BE2C (cell line): ENCODE measurements around the gene MEIOB.

Experiments
- DNase-seq: peaks from one replicate; pipeline ENCODE4 v3.0.0-alpha.2; 2020
- H3K27me3 ChIP-seq: fragments of 250-450 bp; sonication (Bioruptor Pico); 2 replicates; pipeline ENCODE4 v1.5.1; 2020; ENCODE audit warnings: mild to moderate bottlenecking
- H3K36me3 ChIP-seq: fragments of 250-450 bp; sonication (Bioruptor Pico); 2 replicates; pipeline ENCODE4 v1.5.1; 2020; ENCODE audit warnings: mild to moderate bottlenecking
- H3K4me1 ChIP-seq: fragments of 250-450 bp; sonication (Bioruptor Pico); 2 replicates; pipeline ENCODE4 v1.5.1; 2020
- H3K4me3 ChIP-seq: 2 replicates; pipeline ENCODE4 v1.5.1; 2011; ENCODE audit warnings: low read depth, low read length
- H3K9me3 ChIP-seq: fragments of 250-450 bp; sonication (Bioruptor Pico); 2 replicates; pipeline ENCODE4 v1.5.1; 2020
- TF ChIP-seq, protein P1 (sequence below): IDR thresholded peaks from 2 replicates; pipeline ENCODE4 v1.5.1; 2012; ENCODE audit warnings: mild to moderate bottlenecking, low read depth, low read length

The MEIOB gene

DNA sequence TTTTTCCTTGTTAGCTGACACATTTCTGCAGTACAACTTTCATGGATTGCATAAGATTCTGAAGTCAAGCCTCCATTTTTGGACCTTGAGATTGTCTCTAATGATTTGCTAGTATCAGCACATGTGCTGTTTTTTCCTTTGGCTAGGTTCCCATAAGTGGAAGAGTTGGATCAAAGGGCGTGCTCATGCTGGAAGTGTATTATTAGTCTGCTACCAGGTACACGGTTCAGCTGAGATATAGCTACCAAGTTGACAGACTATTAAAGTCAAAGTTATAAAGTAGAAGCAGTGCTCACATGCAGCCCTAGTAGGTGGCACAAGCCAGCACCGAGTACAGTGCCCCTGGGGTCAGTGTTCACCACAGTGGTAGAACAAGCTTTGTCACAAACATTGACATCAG, 41.8 kb downstream of the MEIOB start:
- H3K27me3 ChIP-seq: no peaks in the 10 kb centered on the region
- H3K4me1 ChIP-seq: peaks cover 2% of the 10 kb centered on the region; the same call in 1 of the 2 replicates
- peaks cover 10% of the 10 kb centered on the region for H3K36me3 ChIP-seq
- no peak overlapping the region for H3K4me3 ChIP-seq
- TF ChIP-seq, protein P1, sequence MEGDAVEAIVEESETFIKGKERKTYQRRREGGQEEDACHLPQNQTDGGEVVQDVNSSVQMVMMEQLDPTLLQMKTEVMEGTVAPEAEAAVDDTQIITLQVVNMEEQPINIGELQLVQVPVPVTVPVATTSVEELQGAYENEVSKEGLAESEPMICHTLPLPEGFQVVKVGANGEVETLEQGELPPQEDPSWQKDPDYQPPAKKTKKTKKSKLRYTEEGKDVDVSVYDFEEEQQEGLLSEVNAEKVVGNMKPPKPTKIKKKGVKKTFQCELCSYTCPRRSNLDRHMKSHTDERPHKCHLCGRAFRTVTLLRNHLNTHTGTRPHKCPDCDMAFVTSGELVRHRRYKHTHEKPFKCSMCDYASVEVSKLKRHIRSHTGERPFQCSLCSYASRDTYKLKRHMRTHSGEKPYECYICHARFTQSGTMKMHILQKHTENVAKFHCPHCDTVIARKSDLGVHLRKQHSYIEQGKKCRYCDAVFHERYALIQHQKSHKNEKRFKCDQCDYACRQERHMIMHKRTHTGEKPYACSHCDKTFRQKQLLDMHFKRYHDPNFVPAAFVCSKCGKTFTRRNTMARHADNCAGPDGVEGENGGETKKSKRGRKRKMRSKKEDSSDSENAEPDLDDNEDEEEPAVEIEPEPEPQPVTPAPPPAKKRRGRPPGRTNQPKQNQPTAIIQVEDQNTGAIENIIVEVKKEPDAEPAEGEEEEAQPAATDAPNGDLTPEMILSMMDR: no peak
- H3K9me3 ChIP-seq: no peaks in the 10 kb centered on the region
- no peak for DNase-seq

DNA sequence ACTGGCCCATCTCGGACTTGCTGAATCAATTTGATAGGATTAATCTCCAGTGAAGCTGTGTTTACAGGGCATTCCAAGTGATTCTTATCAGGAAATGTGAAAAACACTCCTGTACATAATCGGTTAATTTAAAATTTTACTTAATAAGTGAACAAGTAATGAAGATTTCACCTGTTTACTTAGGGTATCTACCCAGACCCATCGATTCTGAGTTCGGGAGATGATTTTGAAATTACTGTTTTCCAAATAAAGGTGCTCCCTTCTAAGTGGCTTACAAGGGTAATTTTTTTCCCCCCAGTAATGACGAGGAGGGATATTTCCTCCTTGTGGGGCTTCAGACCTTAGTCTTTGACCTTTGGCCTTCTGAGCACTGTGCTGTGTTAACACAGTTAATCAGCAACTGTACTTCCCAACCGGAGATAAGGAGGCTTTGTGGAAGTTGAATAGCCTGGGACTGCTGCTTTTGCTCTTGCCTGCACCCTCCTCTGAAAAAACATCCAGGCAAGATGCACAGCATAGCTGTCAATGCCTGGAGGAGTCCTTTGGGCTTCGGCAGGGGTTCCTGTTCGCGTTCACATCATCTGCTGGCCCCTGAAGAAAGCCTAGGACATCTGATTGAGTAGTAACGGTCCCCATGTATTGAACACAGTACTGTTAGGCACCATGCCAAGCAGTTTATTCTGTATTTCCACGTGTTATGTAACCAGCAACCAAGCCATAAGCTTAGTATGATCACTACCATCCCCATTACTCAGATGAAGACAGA, 43.1 kb downstream of the MEIOB start:
- H3K9me3 ChIP-seq: no peaks in the 10 kb centered on the region
- DNase-seq: no peak
- no peaks in the 10 kb centered on the region for H3K27me3 ChIP-seq
- H3K4me3 ChIP-seq: peak overlapping the region; percentile 97
- TF ChIP-seq, protein P1: no peak
- peaks cover 2% of the 10 kb centered on the region; the same call in 1 of the 2 replicates for H3K4me1 ChIP-seq
- H3K36me3 ChIP-seq: peaks cover 10% of the 10 kb centered on the region

DNA sequence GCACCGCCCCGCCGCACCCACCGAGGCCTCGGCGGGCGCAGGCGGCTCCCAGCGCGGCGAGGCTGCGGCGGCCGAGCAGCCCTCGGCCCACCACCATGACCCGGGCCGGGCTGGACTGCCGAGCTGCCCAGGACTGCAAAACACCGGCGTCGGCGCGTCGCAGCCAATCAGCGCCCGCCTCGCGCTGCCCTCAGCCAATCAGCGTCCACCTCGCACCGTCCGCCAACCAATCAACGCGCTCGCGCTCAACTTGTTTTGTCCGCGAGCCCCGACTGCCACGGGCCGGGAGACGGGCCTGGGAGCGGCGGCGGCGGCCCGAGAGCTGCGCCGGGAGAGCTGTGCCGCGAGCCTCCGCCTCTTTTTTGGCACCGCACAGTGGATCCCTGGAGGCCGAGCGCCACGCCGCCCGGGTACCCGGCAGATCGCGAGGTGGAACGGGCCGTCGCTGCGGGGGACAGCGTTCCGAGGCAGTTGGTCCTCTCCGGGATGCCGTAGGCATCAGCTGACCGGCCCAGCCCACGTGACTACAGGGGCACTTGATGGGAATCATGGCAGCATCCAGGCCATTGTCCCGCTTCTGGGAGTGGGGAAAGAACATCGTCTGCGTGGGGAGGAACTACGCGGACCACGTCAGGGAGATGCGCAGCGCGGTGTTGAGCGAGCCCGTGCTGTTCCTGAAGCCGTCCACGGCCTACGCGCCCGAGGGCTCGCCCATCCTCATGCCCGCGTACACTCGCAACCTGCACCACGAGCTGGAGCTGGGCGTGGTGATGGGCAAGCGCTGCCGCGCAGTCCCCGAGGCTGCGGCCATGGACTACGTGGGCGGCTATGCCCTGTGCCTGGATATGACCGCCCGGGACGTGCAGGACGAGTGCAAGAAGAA, 45.0 kb downstream of the MEIOB start, which contains the start of the genes FAHD1 and HAGH:
TSS of gene FAHD1 (plus strand) at position 516 of the 883 bp plus-strand sequence. CDS start at position 549, 33 bp downstream.
TSS of gene HAGH (minus strand) at position 135 of the 883 bp plus-strand sequence. CDS start at position 97, 38 bp downstream.
- Histone ChIP-seq H3K4me3 (peak within 1 kb of the TSS; percentile 97), H3K36me3 (peaks cover 12% of the 10 kb centered on the region), H3K4me1 (no peaks in the 10 kb centered on the region), H3K27me3 (no peaks in the 10 kb centered on the region), H3K9me3 (no peaks in the 10 kb centered on the region)
- TF ChIP-seq, protein P1: no peak
- DNase-seq: peak; percentile 93

DNA sequence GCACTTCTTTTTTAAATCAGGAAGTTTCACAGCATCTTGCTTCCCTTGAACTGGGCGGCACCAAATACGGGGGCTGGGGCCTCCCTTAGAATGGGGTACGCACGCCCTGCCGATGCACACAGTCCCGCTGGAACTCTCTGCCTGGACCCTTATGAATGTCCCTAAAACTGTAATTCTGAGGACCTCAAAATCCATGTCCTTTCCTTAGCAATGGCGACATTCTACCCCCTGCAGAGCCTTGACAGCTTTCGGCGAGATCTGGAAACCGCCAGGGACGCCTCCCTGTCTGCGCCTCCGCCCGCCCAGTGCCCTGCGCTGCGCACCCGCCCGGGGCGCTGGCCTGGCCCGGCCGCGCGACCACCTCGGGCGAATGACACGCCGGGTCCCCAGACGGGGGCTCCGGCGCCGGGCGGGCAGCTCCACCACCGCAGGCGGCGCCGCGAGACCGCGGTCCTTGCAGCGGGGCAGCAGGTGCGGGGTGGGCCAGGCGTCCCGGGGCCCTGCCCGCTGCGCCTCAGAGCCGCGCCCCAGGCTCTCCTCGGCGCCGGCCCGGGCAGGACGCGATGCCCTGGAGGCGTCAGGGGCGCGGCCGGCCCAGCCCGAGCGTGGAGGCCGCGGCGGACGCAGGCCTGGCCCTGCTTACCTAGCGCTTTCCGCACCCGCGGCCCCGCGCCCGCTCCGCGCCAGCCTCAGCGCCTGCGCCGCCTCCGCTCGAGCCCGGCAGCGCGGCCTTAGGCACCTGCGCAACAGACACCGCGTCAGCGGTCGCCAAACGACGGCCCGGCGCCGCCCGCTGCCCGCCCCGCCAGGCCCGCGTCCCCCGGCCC, 45.9 kb downstream of the MEIOB start:
- Histone ChIP-seq H3K4me1 (no peaks in the 10 kb centered on the region), H3K9me3 (no peaks in the 10 kb centered on the region)
- DNase-seq: no peak

DNA sequence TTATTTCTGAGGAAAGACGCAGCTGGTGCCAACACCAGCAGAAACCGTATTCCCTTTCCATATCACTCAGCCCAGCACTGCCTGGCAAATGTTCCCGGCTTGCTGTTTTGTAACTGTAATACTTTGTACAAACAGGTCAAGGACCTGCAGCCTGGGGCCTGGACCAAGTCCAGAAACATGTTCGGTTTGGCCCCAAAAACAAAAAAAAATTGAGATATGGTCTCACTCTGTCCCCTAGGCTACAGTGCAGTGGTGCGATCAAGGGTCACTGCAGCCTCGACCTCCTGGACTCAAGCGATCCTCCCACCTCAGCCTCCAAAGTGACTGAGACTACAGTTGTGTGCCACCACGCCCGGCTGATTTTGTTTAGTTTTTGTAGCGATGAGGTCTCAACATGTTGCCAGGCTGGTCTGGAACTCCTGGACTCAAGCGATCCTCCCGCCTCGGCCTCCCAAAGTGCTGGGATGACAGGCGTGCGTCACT, 46.5 kb downstream of the MEIOB start:
- no peak for DNase-seq
- Histone ChIP-seq H3K4me3 (peak overlapping the region; percentile 51), H3K36me3 (peaks cover 12% of the 10 kb centered on the region), H3K9me3 (no peaks in the 10 kb centered on the region), H3K4me1 (no peaks in the 10 kb centered on the region), H3K27me3 (no peaks in the 10 kb centered on the region)
- TF ChIP-seq, protein P1: no peak

More for the DNA sequence above, 45.9 kb downstream of the MEIOB start:
- H3K36me3 ChIP-seq: peaks cover 13% of the 10 kb centered on the region
- H3K27me3 ChIP-seq: no peaks in the 10 kb centered on the region
- H3K4me3 ChIP-seq: peak overlapping the region; percentile 51
- TF ChIP-seq, protein P1: no peak
